GM10248 (cell line): ENCODE measurements around the gene HEXIM1.
"Not testable (repeated sequence)": the region's sequence is repeated elsewhere in the genome, so short reads cannot be mapped to it uniquely, and the experiment has no call there.

Source experiments
- CTCF ChIA-PET: fragments of 300-600 bp; sonication (Branson Sonifier 250); formaldehyde crosslinking; extraction: SDS; loops from one replicate; lab custom pipeline; 2021; ENCODE audit warnings: antibody characterized with exemption; lab: Yijun Ruan, JAX
- POLR2A ChIA-PET: fragments of 350-650 bp; sonication (Branson Sonifier 250); formaldehyde crosslinking; extraction: SDS; loops from one replicate; lab custom pipeline; 2020; ENCODE audit warnings: antibody characterized with exemption; lab: Yijun Ruan, JAX
- DNase-seq: peaks from one replicate; pipeline ENCODE4 v3.0.0; 2012; ENCODE audit errors: extremely low spot score
- CTCF ChIP-seq: IDR thresholded peaks from 2 replicates; pipeline ENCODE4 v1.5.1; 2012; ENCODE audit warnings: mild to moderate bottlenecking, low read depth; ENCODE audit errors: extremely low read depth, missing control alignments, control extremely low read depth

The HEXIM1 gene

GRCh38 chr17:45121055-45121454 lies 27.2 kb upstream of the HEXIM1 start:
- ChIA-PET POLR2A (no interaction called here), CTCF (interaction anchor here (1.3 to 4.0 kb wide), 2 partner anchors 14 to 23 kb away, joined by 7 to 30 read pairs; partner anchors contain the start of gene ACBD4)
- no peak for DNase-seq
- no peak for TF ChIP-seq CTCF

- POLR2A ChIA-PET: no interaction called here
- no peak for DNase-seq
- CTCF ChIA-PET: interaction anchor here (1.1 to 2.0 kb wide), 4 partner anchors 9 to 74 kb away, joined by 4 to 9 read pairs (median 6); partner anchors contain the start of genes ACBD4 and PLCD3
- TF ChIP-seq CTCF: no peak
Observed at GRCh38 chr17:45123076-45123770, 25.1 kb upstream of the HEXIM1 start.

GRCh38 chr17:45123930-45124796 lies 24.1 kb upstream of the HEXIM1 start:
- DNase-seq: no peak
- ChIA-PET CTCF (interaction anchor here (1.0 to 2.0 kb wide), 5 partner anchors 8 to 73 kb away, joined by 3 to 9 read pairs (median 5); partner anchors contain the start of genes ACBD4 and PLCD3), POLR2A (no interaction called here)
- no peak for TF ChIP-seq CTCF

GRCh38 chr17:45124797-45125122 lies 23.5 kb upstream of the HEXIM1 start:
- DNase-seq, POLR2A ChIA-PET: not testable (repeated sequence)
- CTCF ChIA-PET: interaction anchor here (1.0 to 2.0 kb wide), 4 partner anchors 8 to 73 kb away, joined by 3 to 9 read pairs (median 6); partner anchors contain the start of genes ACBD4 and PLCD3

GRCh38 chr17:45125509-45125908 lies 22.8 kb upstream of the HEXIM1 start:
- TF ChIP-seq CTCF: no peak
- ChIA-PET POLR2A (no interaction called here), CTCF (interaction anchor here (1.1 to 2.0 kb wide), 1 partner anchor 10 kb away, joined by 9 to 12 read pairs; the partner anchor contains the start of gene ACBD4)
- no peak for DNase-seq

- DNase-seq: no peak
- CTCF ChIA-PET: interaction anchor here (0.7 to 13.5 kb wide), 3 partner anchors 8 to 68 kb away, joined by 3 to 316 read pairs (median 3); partner anchors contain the start of gene ACBD4
- TF ChIP-seq CTCF: no peak
Observed at GRCh38 chr17:45127207-45127547, 21.1 kb upstream of the HEXIM1 start.

More at GRCh38 chr17:45127207-45127547, 21.1 kb upstream of the HEXIM1 start:
- POLR2A ChIA-PET: interaction anchor here (0.7 kb wide), 1 partner anchor 67 kb away, joined by 4 read pairs; no protein-coding TSS in a partner anchor
